GM18507 (cell line): ENCODE results near the gene MAP2K1.
"Not testable (repeated sequence)": the region's sequence is repeated elsewhere in the genome, so short reads cannot be mapped to it uniquely, and the experiment has no call there.

Experiments
- DNase-seq: peaks from one replicate; pipeline ENCODE4 v3.0.0; 2011; ENCODE audit warnings: low read depth; ENCODE audit not compliant: insufficient read length; ENCODE audit errors: extremely low spot score
- FAIRE-seq: peaks from 2 replicates; lab custom pipeline; 2011; peaks lifted over from hg19 to GRCh38; lab: Jason Lieb, UNC

MAP2K1 gene

DNA sequence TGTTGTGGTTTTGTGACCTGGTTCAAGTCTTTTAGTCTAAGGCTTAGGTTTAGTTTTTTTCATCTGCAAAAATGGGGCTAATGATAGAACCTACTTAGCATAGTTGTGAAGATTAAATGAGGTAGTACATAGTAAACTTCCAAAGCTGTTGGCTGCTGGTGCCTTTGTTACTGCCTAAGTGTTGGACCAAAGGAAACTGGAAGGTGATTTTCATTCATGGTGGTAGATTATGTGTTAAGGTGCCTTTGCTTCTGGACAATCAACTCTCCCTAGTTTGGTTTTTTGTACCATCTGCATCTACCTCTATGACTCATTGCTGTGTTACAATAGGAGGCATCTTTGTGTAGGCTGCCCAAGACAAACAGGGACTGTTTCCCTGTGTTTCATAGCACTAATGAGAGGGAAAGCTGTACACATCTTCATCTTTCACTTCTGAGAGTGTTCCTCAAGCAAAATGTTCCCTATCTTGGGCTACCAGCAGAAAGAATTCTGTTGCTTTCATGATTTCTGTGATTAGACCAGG, 3.2 kb downstream of the MAP2K1 start:
- DNase-seq = no peak
- FAIRE-seq = peak; percentile 59

DNA sequence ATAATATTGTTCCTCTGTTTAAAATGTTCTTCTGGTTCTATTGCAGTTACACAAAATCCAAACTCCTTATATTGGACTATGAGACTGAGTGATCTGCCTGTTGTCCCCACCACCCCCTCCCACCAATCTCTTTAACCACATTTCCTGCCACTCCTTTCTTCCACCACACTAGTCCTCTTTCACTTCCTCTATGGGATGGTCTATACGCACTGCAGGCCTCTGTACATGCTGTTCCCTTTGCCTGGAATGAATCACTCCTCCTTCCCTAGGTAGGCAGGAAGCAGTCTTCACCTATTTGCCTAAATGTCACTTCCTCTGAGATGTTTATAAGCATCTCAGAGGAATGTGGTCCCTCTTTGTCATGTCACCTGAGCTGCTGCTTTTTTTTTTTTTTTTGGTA, 4.0 kb downstream of the MAP2K1 start:
- peak; percentile 87 for FAIRE-seq
- DNase-seq = no peak

DNA sequence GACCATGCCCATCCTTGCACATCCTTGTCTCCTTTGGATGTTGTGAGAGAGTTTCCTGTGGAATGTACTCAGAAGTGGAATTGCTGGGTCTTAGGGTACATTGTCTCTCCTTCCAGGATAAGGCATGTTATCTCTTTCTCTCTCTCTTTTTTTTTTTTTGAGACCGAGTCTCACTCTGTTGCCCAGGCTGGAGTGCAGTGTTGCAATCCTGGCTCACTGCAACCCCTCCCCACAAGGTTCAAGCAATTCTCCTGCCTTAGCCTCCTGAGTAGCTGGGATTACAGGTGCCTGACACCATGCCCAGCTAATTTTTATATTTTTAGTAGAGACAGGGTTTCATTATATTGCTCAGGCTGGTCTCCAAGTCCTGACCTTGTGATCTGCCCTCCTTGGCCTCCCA, 6.3 kb downstream of the MAP2K1 start:
- DNase-seq, FAIRE-seq: not testable (repeated sequence)

DNA sequence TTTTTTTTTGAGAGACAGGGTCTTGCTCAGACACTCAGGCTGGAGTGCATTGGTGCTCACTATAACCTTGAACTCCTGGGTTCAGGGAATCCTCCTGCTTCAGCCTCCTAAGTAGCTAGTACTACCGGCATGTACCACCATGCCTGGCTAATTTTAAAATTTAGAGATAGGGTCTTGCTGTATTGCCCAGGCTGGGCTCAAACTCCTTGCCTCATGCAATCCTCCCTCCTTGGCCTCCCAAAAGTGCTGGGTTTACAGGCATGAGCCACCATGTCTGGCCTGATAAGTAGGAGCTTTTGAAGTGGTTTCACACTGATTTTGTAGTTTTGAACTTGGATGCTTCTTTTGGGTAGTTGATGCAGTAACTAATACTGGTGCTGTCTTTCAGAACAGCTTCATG, 7.8 kb downstream of the MAP2K1 start:
- no peak for FAIRE-seq

DNA sequence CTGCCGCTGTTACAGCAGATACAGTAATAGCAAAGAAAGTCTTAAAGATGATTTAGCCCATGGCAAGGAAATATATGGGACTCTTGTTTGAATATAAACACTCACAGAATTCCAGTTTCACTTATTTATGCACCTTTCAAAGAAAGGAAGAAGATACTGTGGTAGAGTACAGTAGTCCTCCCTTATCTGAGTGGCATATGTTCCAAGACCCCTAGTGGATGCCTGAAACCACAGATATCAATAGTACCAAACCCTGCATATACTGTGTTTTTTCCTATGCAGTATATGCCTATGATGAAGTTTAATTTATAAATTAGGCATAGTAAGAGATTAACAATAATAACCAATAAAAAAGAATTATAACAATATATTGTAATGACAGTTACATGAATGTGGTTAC, 8.2 kb downstream of the MAP2K1 start:
- DNase-seq (no peak), FAIRE-seq (no peak)

More for the DNA sequence above, 7.8 kb downstream of the MAP2K1 start:
- no peak for DNase-seq

DNA sequence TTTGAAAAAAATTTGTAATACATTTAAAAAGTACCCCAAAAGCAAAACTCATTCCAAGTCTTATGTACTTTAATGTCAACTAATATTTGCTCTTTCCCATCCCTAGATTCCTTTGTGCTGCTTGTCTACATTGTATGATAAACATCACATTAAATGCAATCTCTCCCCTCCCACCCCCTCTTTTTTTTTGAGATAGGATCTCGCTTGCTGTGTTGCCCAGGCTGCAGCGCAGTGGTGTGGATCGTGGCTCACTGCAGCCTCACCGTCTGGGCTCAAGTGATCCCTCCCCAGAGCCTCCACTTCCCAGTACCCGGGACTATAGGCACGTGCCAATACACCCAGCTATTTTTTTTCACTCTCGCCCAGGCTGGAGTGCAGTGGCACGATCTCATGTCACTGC, 12.6 kb downstream of the MAP2K1 start:
- DNase-seq (no peak), FAIRE-seq (no peak)

DNA sequence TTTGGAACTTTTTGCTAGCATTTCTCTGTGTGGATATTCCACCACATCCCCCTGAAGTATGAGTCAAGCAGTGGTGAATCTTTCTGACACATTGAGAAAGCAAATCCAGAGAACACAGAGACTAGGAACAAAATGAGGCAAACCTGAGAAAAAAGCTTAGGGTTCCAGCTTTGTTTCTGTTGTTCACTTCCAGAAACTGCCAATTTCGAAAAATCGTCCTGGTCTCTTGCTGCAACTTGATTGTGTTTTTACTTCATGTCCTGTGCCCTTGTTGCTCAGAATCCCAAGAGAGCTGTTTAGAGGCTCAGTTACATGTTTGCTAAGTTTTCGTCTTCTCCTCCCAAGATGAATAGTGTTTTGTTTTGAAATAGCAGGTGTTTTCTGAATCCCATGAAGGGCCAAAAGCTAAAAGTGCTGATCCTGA, 13.7 kb downstream of the MAP2K1 start:
- FAIRE-seq (peak; percentile 67), DNase-seq (no peak)

DNA sequence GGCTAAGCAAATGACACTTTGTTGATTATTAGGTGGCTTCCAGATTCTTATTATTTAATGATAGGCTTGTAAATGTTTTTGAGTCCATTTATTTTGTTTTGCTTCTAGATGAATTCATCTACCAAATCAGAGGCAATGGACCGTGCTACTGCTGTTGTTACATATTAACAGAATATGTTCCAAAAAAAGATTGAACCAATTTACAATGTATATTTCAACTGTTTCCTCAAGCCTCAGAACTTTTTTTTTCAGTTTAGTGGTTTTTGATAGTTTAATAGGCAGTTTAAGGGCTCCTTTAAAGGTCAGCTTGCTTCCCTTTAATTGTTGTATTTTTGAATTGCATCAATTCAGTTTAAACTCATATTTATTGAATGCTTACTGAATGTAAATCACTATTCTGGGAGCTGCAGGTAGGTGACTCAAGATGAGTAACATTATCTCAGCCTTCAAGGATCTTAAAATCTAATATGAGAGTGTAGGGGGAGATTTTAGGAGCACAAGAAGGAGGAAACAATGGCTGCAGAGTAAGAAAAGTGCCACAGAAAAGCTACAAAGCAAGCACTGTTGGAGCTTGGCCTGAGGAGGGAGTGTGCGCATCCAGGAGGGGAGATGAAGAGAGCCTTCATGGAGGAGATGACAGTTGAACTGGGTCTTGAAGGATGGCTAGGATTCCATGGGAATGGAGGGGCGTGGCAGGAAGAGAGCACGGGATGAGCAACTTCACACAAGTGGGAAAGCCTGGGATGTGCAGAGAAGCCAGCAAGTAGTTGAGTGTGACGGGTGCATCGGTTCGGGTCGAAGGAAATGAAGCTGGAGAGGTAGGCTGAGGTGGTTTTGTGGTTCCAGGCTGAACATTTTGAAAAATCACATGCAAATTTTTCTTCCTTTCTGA, 14.7 kb downstream of the MAP2K1 start:
- FAIRE-seq (peak; percentile 81), DNase-seq (no peak)

DNA sequence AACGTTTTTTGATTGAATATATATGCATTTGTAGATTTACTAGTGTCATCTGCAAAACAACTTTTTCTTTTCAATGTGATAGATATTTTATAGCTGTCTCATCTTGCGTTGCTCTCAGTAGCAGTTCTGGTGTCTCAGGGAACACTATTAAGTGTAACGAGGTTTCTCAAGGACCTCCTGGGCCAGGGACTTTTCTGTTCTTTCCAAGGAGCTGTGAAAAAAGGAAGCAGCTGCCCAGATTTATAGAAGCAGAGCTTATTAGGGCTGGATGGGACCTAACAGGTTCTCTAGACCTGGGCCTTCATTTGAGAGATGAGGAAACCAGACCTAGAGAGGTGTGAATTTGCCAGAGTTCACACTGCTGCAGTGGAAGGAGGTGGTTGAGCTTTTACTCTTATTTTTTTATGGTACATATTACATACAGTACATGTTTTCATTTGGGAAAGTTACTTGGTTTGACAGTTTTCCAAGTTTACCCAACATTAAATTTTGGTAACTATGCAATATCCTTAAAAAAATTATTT, 16.1 kb downstream of the MAP2K1 start:
- no peak for DNase-seq
- no peak for FAIRE-seq

DNA sequence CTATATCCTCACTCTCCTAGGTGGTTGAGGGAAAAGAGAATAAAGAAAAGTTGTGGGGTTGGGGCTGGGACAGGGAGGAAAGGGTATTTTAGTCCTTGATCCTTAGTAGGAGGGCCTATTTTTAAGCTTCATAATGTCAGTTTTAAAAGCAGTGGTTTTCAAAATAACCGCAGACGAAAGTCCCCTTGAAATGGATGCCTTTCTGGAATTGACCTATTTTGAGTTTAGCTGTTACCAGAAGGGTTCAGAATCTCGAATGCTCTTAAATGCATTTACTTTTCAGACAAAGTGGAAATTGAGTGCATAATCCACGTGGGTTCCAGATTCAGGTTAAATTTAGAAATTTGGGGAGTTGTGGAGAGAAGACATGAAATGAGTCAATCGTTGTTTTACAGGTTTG, 16.6 kb downstream of the MAP2K1 start:
- no peak for DNase-seq
- no peak for FAIRE-seq

DNA sequence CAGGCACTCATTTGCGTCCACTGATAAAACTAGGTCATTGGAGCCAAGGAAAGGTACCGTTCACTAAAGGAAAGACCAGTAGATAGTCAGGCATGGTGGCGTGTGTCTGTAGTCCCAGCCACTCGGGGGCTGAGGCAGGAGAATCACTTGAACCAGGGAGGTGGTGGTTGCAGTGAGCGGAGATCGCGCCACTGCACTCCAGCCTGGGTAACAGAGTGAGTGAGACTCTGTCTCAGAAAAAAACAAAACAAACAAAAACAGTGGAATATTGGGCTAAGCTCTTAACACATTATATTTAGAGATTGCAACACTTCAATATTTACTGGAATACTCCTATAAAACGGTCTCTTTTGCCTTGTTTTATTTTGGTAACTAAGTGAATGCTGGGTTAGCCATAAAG, 17.4 kb downstream of the MAP2K1 start:
- FAIRE-seq (no peak), DNase-seq (no peak)

DNA sequence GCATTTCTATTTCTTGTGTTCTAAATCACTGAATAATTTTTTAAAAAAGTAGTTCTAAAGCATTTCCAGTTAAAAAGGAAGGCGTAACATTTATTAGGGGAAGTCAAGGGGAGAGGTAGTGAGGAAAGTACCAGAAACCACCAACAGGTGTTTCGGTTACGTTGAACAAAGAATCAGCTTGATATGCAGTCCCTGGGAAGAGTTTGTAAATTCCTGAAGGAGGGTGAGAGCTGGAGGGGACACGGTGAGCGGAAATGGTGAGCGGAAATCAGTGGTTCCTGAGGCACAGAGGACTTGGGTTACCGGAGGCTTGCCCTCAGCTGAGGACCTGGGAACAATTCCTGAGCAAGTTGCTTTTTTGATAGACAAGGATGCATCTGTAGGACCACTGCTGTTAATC, 17.8 kb downstream of the MAP2K1 start:
- FAIRE-seq (peak; percentile 5), DNase-seq (no peak)

DNA sequence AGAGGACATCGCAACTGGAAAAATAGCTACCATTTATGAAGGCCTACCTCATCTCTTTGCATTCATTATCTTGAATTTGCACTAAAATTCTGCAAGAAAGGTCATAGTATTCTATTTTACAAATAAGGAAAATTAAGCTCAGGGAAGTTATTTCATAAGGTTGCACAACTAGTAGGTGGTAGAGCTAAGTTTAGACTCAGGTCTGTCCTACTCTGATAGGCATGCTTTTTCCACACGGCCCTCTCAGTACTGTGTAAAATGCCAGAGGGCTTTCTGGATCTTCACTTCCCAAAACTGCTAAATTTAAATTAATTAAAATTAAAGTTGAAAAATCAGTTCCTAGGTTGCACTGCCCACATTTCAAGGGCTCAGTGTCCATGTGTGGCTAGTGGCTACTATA, 18.3 kb downstream of the MAP2K1 start:
- DNase-seq (no peak), FAIRE-seq (no peak)

DNA sequence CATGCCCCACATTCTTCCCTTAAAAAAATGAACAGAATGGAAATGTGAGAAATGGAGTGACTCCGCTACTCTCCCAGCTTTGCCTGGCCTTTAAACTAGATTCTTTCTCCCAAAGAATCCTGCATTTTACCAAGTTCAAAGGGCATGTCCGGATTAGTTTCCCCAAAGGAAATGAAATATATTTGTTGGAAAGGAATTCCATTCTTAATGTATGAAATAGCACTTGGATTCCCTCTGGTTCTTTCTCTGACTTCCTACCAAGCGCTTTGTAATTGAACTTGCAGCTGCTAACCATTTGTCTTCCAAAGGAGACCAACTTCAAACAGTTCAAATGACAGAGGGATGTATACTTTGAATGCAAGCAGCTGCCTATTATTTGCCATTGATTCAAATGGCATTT, 18.9 kb downstream of the MAP2K1 start:
- FAIRE-seq = no peak

DNA sequence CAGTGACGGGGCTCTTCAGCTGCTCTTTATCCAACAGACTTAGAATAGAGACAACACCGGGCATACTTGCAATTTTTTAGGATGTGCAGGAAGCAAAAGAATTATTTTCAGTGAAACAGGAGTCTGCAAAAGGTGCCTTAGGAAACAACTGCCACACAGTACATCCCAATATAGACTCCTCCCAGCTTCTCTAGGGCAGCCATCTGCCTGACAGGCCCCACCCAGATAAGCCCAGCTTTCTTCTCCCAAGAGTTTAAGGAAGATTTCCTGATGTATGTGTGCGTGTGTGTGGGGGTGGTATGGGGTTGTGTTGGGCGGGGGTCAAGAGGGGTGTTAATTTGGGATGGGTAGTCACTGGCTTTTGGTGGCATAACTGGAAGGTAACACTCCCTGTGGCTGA, 21.5 kb downstream of the MAP2K1 start:
- no peak for FAIRE-seq
- DNase-seq = no peak

More for the DNA sequence above, 18.9 kb downstream of the MAP2K1 start:
- no peak for DNase-seq

DNA sequence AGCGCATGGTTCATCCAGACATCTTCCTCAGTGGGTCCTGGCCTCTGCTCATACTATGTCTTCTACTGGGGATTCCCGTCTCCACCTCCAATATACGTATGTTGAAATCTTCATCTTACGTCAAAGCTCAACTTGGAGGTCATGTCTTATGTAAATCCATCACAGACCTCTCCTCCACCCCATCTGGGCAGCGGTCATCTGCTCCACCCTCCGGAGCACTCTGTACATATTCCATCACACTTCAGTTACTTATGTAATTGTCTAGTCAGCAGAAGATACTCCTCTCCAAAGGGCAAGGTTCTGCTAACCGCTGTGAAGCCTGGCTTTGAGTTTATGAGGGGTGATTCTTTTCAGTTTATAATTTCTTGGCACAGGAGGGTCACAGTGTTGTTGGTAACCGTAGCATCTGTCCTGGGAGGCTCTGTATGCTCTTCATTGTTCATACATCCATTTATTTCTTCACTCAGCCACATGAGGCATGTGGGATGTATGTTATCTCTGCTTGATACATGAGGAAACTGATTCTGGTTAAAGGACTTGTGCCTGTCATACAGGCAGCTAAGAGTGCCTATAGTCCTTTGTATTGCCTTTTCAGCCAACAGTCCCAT, 22.1 kb downstream of the MAP2K1 start:
- no peak for FAIRE-seq
- DNase-seq = no peak

DNA sequence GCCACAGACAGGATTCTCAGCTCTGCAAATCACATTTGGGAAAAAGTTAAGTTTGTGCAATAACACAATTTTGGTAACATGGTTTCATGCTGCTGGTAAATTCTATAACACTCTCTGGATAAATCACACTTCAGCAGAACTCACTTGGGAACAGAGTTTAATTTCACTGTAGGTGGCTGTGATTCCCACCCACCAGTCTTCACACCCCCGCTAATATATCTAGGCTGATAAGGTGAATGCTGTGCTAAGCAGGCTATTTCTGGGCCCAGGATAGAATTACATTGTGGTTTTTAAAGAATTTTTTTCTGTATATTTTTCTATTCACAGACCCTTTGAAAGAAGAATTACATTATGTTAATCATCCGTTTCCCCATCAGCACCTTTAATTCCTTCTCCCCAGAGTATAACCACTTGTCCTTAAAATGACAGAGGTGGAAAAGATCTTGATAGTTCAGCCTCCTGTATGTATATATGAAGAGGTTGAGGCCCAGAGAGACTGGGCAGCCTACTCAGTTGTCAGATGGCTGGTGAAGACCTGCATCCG, 22.9 kb downstream of the MAP2K1 start:
- DNase-seq = no peak
- no peak for FAIRE-seq

DNA sequence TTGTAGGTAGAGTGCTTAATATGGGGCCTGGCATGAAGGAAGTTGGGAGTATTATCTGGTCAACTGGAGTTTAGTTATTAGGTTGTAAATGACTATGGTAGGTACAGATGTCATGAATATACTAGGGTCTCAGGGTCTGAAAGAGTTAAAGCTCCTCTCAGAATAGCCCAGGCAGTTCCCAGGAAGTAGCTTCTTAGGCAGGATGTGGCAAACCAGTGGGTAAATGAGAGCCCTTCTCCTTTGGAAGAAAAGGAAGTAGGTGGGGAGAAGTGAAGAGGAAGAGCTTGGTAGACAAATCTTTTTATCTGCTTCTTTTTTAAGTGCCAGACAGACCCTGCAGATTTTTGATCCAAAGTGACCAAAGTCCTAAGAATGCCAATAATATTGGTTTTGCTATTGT, 24.5 kb downstream of the MAP2K1 start:
- DNase-seq (no peak), FAIRE-seq (peak; percentile 39)

DNA sequence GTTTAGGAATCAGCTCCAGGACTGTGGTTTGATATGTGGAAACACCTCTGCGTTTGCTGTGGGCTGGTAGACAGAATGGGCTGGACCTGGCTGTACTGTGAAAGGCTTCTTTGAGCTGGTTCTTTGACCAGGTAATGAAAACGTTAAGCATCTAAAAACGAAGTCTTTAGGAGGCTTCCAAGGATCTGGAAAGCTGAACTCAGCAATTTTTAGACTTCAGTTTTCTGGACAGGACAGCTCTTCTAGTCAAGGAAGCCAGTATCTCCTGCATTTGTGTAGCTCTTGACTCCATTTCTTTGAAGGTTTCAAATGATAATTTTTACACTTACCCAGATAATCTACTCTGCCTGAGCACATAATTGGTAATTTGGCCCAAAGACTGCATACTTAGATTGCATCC, 25.5 kb downstream of the MAP2K1 start:
- FAIRE-seq (no peak), DNase-seq (no peak)

DNA sequence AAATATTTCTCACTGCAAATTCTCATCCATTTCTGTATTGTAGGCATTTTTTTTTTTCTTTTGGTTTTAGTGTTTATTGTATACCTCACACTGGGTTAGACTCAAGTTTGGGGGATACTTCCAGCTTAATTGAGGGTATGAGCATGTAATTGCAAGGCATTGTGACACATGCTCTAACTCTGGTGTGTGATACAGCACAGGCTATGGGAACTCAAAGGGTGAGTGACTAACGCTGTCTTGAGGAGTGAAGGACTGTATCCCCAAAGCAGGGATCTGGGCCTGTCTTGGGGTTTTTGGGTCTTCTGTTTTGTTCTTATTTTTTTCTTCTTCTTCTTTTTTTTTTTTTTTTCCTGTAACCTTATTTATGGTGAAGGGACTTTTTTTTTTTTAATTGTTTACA, 26.9 kb downstream of the MAP2K1 start:
- no peak for DNase-seq
- no peak for FAIRE-seq
